HFF-Myc (cell line): ENCODE results near the gene IQGAP2.

Source experiments
- DNase-seq: peaks from one replicate; pipeline ENCODE4 v3.0.0-alpha.2; 2011; ENCODE audit warnings: low read depth; ENCODE audit errors: extremely low read depth
- H3K4me3 ChIP-seq: replicated peaks from 2 replicates; pipeline ENCODE4 v1.5.1; 2011; ENCODE audit warnings: low read depth, mild to moderate bottlenecking, control low read depth, low read length
- CTCF ChIP-seq: IDR thresholded peaks from 2 replicates; pipeline ENCODE4 v1.5.1; 2012; ENCODE audit warnings: mild to moderate bottlenecking, low read depth, low read length, control low read depth; ENCODE audit errors: missing control alignments

The IQGAP2 gene

GRCh38 chr5:76473009-76473336, 69.9 kb downstream of the IQGAP2 start:
- no peak for TF ChIP-seq CTCF
- H3K4me3 ChIP-seq = no peak overlapping the region
- no peak for DNase-seq

- no peak overlapping the region for H3K4me3 ChIP-seq
- no peak for DNase-seq
- TF ChIP-seq CTCF = no peak
Observed at GRCh38 chr5:76473661-76474060, 70.6 kb downstream of the IQGAP2 start.

- TF ChIP-seq CTCF = no peak
- no peak overlapping the region for H3K4me3 ChIP-seq
- DNase-seq = no peak
Observed at GRCh38 chr5:76474377-76474776, 71.3 kb downstream of the IQGAP2 start.

- no peak for TF ChIP-seq CTCF
- H3K4me3 ChIP-seq = no peak overlapping the region
Observed at GRCh38 chr5:76475385-76475784, 72.3 kb downstream of the IQGAP2 start.

GRCh38 chr5:76475936-76476335, 72.9 kb downstream of the IQGAP2 start:
- no peak for TF ChIP-seq CTCF
- no peak overlapping the region for H3K4me3 ChIP-seq
- no peak for DNase-seq

More at GRCh38 chr5:76475385-76475784, 72.3 kb downstream of the IQGAP2 start:
- no peak for DNase-seq

GRCh38 chr5:76476474-76477038, 73.5 kb downstream of the IQGAP2 start:
- DNase-seq = no peak
- TF ChIP-seq CTCF = no peak
- H3K4me3 ChIP-seq = no peak overlapping the region

- DNase-seq = no peak
- TF ChIP-seq CTCF = no peak
- H3K4me3 ChIP-seq = no peak overlapping the region
Observed at GRCh38 chr5:76477061-76477460, 74.0 kb downstream of the IQGAP2 start.
